ENCODE measurements around the gene PLEKHB2. TPM values are rescaled to one million over a fixed set of nuclear protein-coding genes. Genes with fewer than 3 reads are reported as not detected.
"Not testable (repeated sequence)": the region's sequence is repeated elsewhere in the genome, so short reads cannot be mapped to it uniquely, and the experiment has no call there.

The PLEKHB2 gene
- total and polyA plus RNA-seq, 4 donors, result 23.4 to 93.6 (median 75.4) TPM

DNA sequence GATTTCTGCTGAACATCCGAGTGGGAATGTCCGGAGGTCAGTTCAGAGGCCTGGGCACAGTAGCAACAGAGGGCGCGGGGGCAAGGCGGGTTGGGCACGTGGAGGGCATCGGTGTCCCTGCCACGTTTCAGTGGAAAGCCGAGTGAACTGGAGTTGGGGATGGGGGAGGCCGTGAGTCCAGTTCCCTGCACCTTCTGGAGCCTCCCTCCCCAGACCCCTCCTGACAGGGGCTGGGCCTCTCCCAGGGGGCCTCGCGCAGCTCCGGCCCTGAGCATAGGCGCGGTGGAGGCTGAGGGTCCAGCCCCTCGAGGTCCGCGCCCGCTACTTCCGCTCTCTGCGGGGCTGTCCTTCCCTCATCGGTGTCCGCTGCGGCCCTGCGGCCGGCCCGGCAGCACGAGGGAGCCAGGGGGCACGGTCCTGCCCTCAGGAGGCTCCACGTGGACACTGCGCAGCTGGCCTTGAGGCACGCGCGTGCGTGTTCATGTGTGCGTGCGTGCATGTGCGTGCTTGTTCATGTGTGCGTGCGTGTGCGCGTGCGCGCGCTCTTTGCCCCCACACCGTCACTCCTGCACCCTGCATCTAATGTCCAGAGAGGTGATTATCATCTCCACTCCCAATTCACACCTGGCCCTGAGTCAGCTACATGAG, 50.2 kb downstream of the PLEKHB2 start:
- no peaks in the 10 kb centered on the region for H3K27me3 ChIP-seq (ENCODE audit: control insufficient read depth in 3 of 3, insufficient read depth in 3 of 3, low read length in 2 of 3)
- no peaks in the 10 kb centered on the region for H3K4me1 ChIP-seq (ENCODE audit: control insufficient read depth in 5 of 5, insufficient read depth in 5 of 5, low read length in 5 of 5)
- DNase-seq, result no peak

DNA sequence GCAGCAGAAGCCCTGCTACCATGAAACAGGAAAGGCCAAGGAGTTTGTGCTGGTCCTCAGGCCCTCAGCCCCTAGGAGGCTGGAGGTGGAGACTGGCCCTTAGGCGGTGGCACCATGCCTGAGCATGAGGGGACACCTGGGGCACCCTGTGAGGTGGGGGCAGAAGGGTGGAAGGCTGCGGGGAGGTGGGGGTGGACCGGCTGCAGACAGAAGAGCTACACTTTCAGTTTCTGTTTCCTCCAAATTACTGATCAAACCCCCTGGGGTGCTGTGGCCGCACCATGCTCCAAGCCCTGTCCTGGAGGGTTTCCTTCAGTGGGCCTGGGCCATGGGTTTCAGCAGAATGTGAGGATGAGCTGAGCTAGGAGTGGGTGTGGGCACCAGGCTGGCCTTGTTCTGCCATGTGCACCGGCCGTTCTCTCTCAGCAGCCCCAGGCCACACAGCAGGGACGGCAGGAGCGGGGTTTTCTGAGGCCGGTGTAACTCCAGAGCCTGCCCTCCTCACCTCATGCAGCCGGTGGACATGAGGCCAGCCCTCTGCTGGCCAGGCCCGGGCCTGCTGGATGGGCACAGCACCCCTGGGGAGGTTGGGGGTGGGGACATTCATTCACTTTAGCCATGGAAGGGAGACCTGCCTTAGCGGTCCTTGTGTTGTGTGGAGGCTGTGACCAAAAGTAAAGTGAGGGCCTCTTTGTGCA, 51.5 kb downstream of the PLEKHB2 start:
- WGBS, 2 donors, result 75 to 78% methylated on average over 12 of the region's 12 CpGs
- ATAC-seq (ENCODE audit: insufficient read depth, low FRiP score), result no peak

More for the DNA sequence above, 50.2 kb downstream of the PLEKHB2 start:
- Histone ChIP-seq H3K36me3 (ENCODE audit: control insufficient read depth in 4 of 4, insufficient read depth in 4 of 4, low read length in 4 of 4) (peaks cover 0 to 7% (median 0%) of the 10 kb centered on the region in 4 donors), H3K4me3 (no peak overlapping the region), H3K9ac (ENCODE audit: insufficient read depth in 1 of 2, low read length in 2 of 2) (no peak overlapping the region), H3K27ac (ENCODE audit: low read depth in 1 of 2, low read length in 1 of 2) (no peak overlapping the region), H3K9me3 (ENCODE audit: control insufficient read depth in 4 of 4, insufficient read depth in 3 of 4, low read length in 3 of 4) (no peaks in the 10 kb centered on the region)
- ATAC-seq (ENCODE audit: insufficient read depth, low FRiP score), result no peak
- WGBS, 2 donors, result 95 to 96% methylated on average over 44 to 46 of the region's 46 CpGs
- TF ChIP-seq, protein P1, sequence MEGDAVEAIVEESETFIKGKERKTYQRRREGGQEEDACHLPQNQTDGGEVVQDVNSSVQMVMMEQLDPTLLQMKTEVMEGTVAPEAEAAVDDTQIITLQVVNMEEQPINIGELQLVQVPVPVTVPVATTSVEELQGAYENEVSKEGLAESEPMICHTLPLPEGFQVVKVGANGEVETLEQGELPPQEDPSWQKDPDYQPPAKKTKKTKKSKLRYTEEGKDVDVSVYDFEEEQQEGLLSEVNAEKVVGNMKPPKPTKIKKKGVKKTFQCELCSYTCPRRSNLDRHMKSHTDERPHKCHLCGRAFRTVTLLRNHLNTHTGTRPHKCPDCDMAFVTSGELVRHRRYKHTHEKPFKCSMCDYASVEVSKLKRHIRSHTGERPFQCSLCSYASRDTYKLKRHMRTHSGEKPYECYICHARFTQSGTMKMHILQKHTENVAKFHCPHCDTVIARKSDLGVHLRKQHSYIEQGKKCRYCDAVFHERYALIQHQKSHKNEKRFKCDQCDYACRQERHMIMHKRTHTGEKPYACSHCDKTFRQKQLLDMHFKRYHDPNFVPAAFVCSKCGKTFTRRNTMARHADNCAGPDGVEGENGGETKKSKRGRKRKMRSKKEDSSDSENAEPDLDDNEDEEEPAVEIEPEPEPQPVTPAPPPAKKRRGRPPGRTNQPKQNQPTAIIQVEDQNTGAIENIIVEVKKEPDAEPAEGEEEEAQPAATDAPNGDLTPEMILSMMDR (IDR thresholded peaks at IDR 0.05; ENCODE audit: control extremely low read depth, extremely low read depth), result no peak

DNA sequence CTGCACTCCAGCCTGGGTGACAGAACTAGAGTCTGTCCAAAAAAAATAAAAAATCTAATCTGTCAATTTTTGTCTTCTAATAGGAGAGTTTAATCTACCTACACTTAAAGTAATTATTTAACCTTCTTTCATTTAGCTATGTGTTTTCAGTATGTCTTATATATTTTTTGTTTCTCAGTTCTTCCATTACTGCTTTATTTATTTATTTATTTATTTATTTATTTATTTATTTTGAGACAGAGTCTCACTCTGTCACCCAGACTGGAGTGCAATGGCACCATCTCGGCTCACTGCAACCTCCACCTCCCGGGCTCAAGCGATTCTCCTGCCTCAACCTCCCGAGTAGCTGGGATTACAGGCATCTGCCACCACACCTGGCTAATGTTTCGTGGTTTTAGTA, 60.4 kb downstream of the PLEKHB2 start:
- H3K27ac ChIP-seq (ENCODE audit: low read depth in 1 of 2, low read length in 1 of 2); ATAC-seq (ENCODE audit: insufficient read depth, low FRiP score): not testable (repeated sequence)
- WGBS, 2 donors, result 94 to 95% methylated on average over 5 of the region's 5 CpGs

More for the DNA sequence above, 51.5 kb downstream of the PLEKHB2 start:
- H3K4me1 ChIP-seq (ENCODE audit: control insufficient read depth in 5 of 5, insufficient read depth in 5 of 5, low read length in 5 of 5), result no peaks in the 10 kb centered on the region
- DNase-seq, result no peak
- H3K4me3 ChIP-seq, result no peak overlapping the region
- no peaks in the 10 kb centered on the region for H3K27me3 ChIP-seq (ENCODE audit: control insufficient read depth in 3 of 3, insufficient read depth in 3 of 3, low read length in 2 of 3)
- no peaks in the 10 kb centered on the region for H3K36me3 ChIP-seq (ENCODE audit: control insufficient read depth in 4 of 4, insufficient read depth in 4 of 4, low read length in 4 of 4)
- TF ChIP-seq, protein P1 (IDR thresholded peaks at IDR 0.05; ENCODE audit: control extremely low read depth, extremely low read depth), result no peak
- no peak overlapping the region for H3K27ac ChIP-seq (ENCODE audit: low read depth in 1 of 2, low read length in 1 of 2)
- no peak overlapping the region for H3K9ac ChIP-seq (ENCODE audit: insufficient read depth in 1 of 2, low read length in 2 of 2)
- H3K9me3 ChIP-seq (ENCODE audit: control insufficient read depth in 4 of 4, insufficient read depth in 3 of 4, low read length in 3 of 4), result no peaks in the 10 kb centered on the region

DNA sequence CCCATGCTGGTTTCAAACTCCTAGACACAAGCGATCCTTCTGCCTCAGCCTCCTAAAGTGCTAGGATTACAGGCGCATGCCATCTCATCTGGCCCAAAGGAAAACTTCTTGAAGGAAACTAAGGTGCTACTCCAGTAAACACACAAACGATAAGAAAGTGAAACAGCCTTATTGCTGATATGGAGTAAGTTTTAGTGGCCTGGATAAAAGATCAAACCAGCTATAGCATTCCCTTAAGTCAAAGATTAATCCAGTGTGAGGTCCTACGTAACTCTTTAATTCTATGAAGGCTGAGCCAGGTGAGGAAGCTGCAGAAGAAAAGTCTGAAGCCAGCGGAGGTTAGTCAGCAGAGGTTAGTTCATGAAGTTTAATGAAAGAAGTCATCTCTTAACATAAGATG, 63.4 kb downstream of the PLEKHB2 start:
- ATAC-seq (ENCODE audit: insufficient read depth, low FRiP score), result no peak
- DNase-seq, result no peak
- TF ChIP-seq, protein P1 (IDR thresholded peaks at IDR 0.05; ENCODE audit: control extremely low read depth, extremely low read depth), result no peak
- no peaks in the 10 kb centered on the region for H3K36me3 ChIP-seq (ENCODE audit: control insufficient read depth in 4 of 4, insufficient read depth in 4 of 4, low read length in 4 of 4)
- 83 to 87% methylated on average over 5 of the region's 5 CpGs for WGBS, 2 donors
- H3K27ac ChIP-seq (ENCODE audit: low read depth in 1 of 2, low read length in 1 of 2), result no peak overlapping the region
- H3K9me3 ChIP-seq (ENCODE audit: control insufficient read depth in 4 of 4, insufficient read depth in 3 of 4, low read length in 3 of 4), result no peaks in the 10 kb centered on the region
- no peaks in the 10 kb centered on the region for H3K27me3 ChIP-seq (ENCODE audit: control insufficient read depth in 3 of 3, insufficient read depth in 3 of 3, low read length in 2 of 3)
- H3K4me3 ChIP-seq, result no peak overlapping the region
- no peaks in the 10 kb centered on the region for H3K4me1 ChIP-seq (ENCODE audit: control insufficient read depth in 5 of 5, insufficient read depth in 5 of 5, low read length in 5 of 5)
- H3K9ac ChIP-seq (ENCODE audit: insufficient read depth in 1 of 2, low read length in 2 of 2), result no peak overlapping the region

More for the DNA sequence above, 60.4 kb downstream of the PLEKHB2 start:
- H3K4me3 ChIP-seq; H3K4me1 ChIP-seq (ENCODE audit: control insufficient read depth in 5 of 5, insufficient read depth in 5 of 5, low read length in 5 of 5); H3K9ac ChIP-seq (ENCODE audit: insufficient read depth in 1 of 2, low read length in 2 of 2); H3K27me3 ChIP-seq (ENCODE audit: control insufficient read depth in 3 of 3, insufficient read depth in 3 of 3, low read length in 2 of 3); DNase-seq; H3K9me3 ChIP-seq (ENCODE audit: control insufficient read depth in 4 of 4, insufficient read depth in 3 of 4, low read length in 3 of 4); H3K36me3 ChIP-seq (ENCODE audit: control insufficient read depth in 4 of 4, insufficient read depth in 4 of 4, low read length in 4 of 4): not testable (repeated sequence)

DNA sequence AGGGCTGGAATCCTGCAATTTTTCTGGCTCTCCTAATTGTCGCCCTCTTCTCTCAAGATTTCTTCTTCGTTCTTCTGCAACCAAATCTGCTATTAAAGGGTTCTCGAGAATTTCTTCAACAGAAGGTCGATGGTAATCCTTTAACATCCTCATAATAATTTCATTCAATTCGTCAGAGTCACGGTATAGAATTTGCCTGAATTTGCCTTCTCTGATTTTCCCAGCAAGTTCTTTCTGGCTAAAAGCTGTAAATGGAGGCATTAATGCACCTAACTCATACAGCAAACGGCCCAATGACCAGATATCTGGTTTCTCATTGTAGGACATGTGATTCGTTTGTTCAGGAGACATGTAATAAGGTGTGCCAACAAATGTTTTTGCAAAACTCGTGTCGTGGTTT, 72.9 kb downstream of the PLEKHB2 start:
- not testable (repeated sequence) for H3K36me3 ChIP-seq (ENCODE audit: control insufficient read depth in 4 of 4, insufficient read depth in 4 of 4, low read length in 4 of 4); ATAC-seq (ENCODE audit: insufficient read depth, low FRiP score); H3K9ac ChIP-seq (ENCODE audit: insufficient read depth in 1 of 2, low read length in 2 of 2); H3K9me3 ChIP-seq (ENCODE audit: control insufficient read depth in 4 of 4, insufficient read depth in 3 of 4, low read length in 3 of 4); H3K27ac ChIP-seq (ENCODE audit: low read depth in 1 of 2, low read length in 1 of 2); H3K27me3 ChIP-seq (ENCODE audit: control insufficient read depth in 3 of 3, insufficient read depth in 3 of 3, low read length in 2 of 3); H3K4me3 ChIP-seq; H3K4me1 ChIP-seq (ENCODE audit: control insufficient read depth in 5 of 5, insufficient read depth in 5 of 5, low read length in 5 of 5); DNase-seq
- WGBS, 2 donors, result 82 to 87% methylated on average over 10 of the region's 10 CpGs

Measured in lung (tissue), 12 donors.